Panc1 (cell line): ENCODE measurements around the gene FOSL2. TPM values are rescaled to one million over a fixed set of nuclear protein-coding genes. Genes with fewer than 3 reads are reported as not detected.

Experiments used
- ATAC-seq: fragments of 200-7000 bp; cut with Tn5 transposase; 2 replicates; pipeline ENCODE4 v1.9.1; 2020; ENCODE audit warnings: mild to moderate bottlenecking, moderate library complexity
- BruUV-seq: library from RNA; stranded (reverse); fragments of 400-500 nt; replicated peaks from 2 replicates; lab custom pipeline; 2021; lab: Mats Ljungman, UMichigan
- CTCF ChIA-PET: fragments of 300-600 bp; sonication (Branson Sonifier 250); formaldehyde crosslinking; loops from one replicate; lab custom pipeline; 2022; ENCODE audit warnings: antibody characterized with exemption; lab: Charles Lee
- POLR2A ChIA-PET: fragments of 300-600 bp; sonication (Branson Sonifier 250); formaldehyde crosslinking; loops from one replicate; lab custom pipeline; 2022; ENCODE audit warnings: antibody characterized with exemption; lab: Charles Lee
- DNase-seq: peaks from one replicate; pipeline ENCODE4 v3.0.0-alpha.2; 2010; ENCODE audit warnings: low read depth, low spot score
- H3K27ac ChIP-seq: 2 replicates; pipeline ENCODE4 v1.5.1; 2011; ENCODE audit warnings: mild to moderate bottlenecking, low read length, inconsistent platforms
- H3K27me3 ChIP-seq: fragments of 200-500 bp; sonication (Bioruptor generic); 2 replicates; pipeline ENCODE4 v1.6.0; 2014; ENCODE audit warnings: low read length, inconsistent platforms; ENCODE audit not compliant: control insufficient read depth, insufficient read depth
- H3K36me3 ChIP-seq: fragments of 200-500 bp; sonication (Bioruptor generic); 2 replicates; pipeline ENCODE4 v1.5.1; 2014; ENCODE audit warnings: inconsistent platforms, mild to moderate bottlenecking, low read length, moderate library complexity; ENCODE audit not compliant: control insufficient read depth, insufficient read depth
- H3K4me1 ChIP-seq: 2 replicates; pipeline ENCODE4 v1.5.1; 2011; ENCODE audit warnings: inconsistent platforms, mild to moderate bottlenecking, low read length, moderate library complexity; ENCODE audit not compliant: control insufficient read depth, insufficient read depth
- H3K4me3 ChIP-seq, 2 experiments: 2 replicates each; pipeline ENCODE4 v1.5.1; 2011 to 2012; ENCODE audit warnings: low read depth in 2 of 2, low read length in 2 of 2, mild to moderate bottlenecking in 2 of 2, inconsistent platforms in 1 of 2, moderate library complexity in 1 of 2
- H3K9me3 ChIP-seq: fragments of 200-500 bp; sonication (Bioruptor generic); 2 replicates; pipeline ENCODE4 v1.5.1; 2014; ENCODE audit warnings: low read depth, mild to moderate bottlenecking, inconsistent platforms, low read length, moderate library complexity; ENCODE audit not compliant: control insufficient read depth, insufficient read depth
- POLR2AphosphoS5 ChIP-seq: IDR thresholded peaks from 2 replicates; pipeline ENCODE4 v1.6.1; 2012; ENCODE audit warnings: mild to moderate bottlenecking, low read depth, low read length, moderate library complexity
- SIN3A ChIP-seq: IDR thresholded peaks from 2 replicates; pipeline ENCODE4 v1.6.1; 2012; ENCODE audit warnings: low read depth, mild to moderate bottlenecking, low read length, moderate library complexity, borderline replicate concordance; ENCODE audit not compliant: insufficient read depth
- TCF7L2 ChIP-seq: IDR thresholded peaks from 2 replicates; pipeline ENCODE4 v1.6.1; 2011; ENCODE audit warnings: mild to moderate bottlenecking, low read depth, low read length, inconsistent platforms
- in situ Hi-C: cut with HindIII; loops from 2 replicates; pipeline ENCODE4 v1.10.0; 2016; ENCODE audit warnings: low sequenced_read_pairs, low pct_unique_long_range_greater_than_20kb
- intact Hi-C: fragments of 100-400 bp; cut with micrococcal nuclease; formaldehyde crosslinking; loops from one replicate; pipeline ENCODE4 v1.10.0; 2022; ENCODE audit not compliant: unreplicated experiment
- total RNA-seq: library from RNA; stranded (reverse); gene quantifications from one replicate; pipeline ENCODE4 v1.2.1, GENCODE V29; 2021; ENCODE audit not compliant: unreplicated experiment
- TF ChIP-seq, protein P1 (sequence below), 2 experiments: IDR thresholded peaks; 2 replicates each; pipeline ENCODE4 v1.6.1; 2011 to 2012; ENCODE audit warnings: low read depth in 2 of 2, control low read depth in 1 of 2, low read length in 1 of 2, mild to moderate bottlenecking in 1 of 2, moderate library complexity in 1 of 2; ENCODE audit not compliant: insufficient read depth in 1 of 2
- TF ChIP-seq, protein P2 (sequence below): fragments of 450-650 bp; IDR thresholded peaks from 2 replicates; pipeline ENCODE4 v1.5.1; 2017; ENCODE audit warnings: mild to moderate bottlenecking

Gene FOSL2
- total RNA-seq, 1 experiment from 2014 or later: 29.0 TPM

DNA sequence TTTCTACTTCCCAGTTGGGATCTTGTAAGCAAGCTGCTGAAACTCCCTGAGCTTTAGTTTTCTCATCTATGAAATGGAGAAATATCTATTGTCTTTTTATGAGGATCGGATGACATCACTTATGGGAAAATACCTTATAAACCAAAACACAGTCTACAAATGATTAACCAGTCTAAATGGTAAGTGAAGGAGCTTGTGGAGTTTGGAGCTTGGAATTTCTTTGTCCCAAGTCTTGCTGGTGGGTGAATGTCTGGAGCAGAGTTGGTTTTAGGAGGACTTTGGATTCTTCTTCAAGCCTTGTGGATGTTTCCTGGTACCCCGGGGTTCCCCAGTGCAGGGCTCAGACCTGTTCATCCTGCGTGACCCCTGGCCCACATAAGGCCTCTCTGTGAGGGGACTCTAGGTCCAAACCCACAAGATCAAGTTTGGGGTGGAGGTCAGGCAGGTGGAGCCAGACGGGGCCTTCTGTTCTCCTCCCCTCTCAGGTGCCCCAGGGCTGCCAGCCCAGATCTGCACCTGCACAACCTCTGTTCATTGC is 43.2 kb downstream of the FOSL2 start:
- Histone ChIP-seq H3K36me3 (no peaks in the 10 kb centered on the region), H3K4me1 (no peaks in the 10 kb centered on the region), H3K9me3 (peaks cover 12% of the 10 kb centered on the region; the same call in 1 of the 2 replicates), H3K4me3 (no peak overlapping the region), H3K27me3 (no peaks in the 10 kb centered on the region), H3K27ac (no peak overlapping the region)
- TF ChIP-seq, protein P1, sequence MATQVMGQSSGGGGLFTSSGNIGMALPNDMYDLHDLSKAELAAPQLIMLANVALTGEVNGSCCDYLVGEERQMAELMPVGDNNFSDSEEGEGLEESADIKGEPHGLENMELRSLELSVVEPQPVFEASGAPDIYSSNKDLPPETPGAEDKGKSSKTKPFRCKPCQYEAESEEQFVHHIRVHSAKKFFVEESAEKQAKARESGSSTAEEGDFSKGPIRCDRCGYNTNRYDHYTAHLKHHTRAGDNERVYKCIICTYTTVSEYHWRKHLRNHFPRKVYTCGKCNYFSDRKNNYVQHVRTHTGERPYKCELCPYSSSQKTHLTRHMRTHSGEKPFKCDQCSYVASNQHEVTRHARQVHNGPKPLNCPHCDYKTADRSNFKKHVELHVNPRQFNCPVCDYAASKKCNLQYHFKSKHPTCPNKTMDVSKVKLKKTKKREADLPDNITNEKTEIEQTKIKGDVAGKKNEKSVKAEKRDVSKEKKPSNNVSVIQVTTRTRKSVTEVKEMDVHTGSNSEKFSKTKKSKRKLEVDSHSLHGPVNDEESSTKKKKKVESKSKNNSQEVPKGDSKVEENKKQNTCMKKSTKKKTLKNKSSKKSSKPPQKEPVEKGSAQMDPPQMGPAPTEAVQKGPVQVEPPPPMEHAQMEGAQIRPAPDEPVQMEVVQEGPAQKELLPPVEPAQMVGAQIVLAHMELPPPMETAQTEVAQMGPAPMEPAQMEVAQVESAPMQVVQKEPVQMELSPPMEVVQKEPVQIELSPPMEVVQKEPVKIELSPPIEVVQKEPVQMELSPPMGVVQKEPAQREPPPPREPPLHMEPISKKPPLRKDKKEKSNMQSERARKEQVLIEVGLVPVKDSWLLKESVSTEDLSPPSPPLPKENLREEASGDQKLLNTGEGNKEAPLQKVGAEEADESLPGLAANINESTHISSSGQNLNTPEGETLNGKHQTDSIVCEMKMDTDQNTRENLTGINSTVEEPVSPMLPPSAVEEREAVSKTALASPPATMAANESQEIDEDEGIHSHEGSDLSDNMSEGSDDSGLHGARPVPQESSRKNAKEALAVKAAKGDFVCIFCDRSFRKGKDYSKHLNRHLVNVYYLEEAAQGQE (IDR thresholded peaks at IDR 0.05; ENCODE audit: insufficient read depth in 1 of 2, low read depth in 2 of 2, low read length in 1 of 2): no peak
- intact Hi-C loops: no loop called here
- ATAC-seq: no peak
- ChIA-PET CTCF (no interaction called here), POLR2A (no interaction called here)
- BruUV-seq: no TSS peak
- in situ Hi-C loops: no loop called here
- no peak for DNase-seq

DNA sequence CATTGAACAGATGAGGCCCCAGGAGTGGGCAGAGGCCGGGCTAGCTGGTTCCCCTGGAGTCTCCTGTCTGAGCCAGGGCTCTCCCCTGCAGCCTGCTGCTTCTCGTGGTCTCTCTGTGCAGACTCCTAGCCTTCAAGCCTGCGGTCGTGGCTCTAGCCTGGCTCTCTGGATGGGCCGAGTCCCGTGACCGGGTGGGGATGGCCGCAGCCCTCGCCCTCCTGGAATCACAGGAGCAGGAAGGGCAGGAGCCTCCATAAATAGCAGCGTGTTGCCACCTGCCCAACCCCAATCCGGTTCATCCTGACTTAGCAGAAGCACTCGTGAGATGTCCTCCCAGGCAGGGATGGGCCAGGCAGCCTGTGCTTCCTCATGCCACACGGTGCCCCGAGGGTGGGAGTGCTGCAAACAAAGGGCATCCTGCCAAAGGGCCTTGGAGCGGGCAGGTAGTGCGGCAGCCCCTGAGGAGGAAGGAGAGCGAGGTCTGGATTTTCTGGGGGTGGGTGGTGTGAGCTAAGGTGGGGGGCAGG is 43.9 kb downstream of the FOSL2 start:
- intact Hi-C loops (no loop called here), in situ Hi-C loops (no loop called here)
- H3K4me3 ChIP-seq: no peak overlapping the region
- ChIA-PET CTCF (no interaction called here), POLR2A (no interaction called here)
- H3K36me3 ChIP-seq: no peaks in the 10 kb centered on the region
- ATAC-seq: no peak
- DNase-seq: no peak
- H3K4me1 ChIP-seq: no peaks in the 10 kb centered on the region
- BruUV-seq: no TSS peak
- H3K27ac ChIP-seq: no peak overlapping the region
- TF ChIP-seq SIN3A (no peak), TCF7L2 (no peak), POLR2AphosphoS5 (no peak)
- TF ChIP-seq, protein P2, sequence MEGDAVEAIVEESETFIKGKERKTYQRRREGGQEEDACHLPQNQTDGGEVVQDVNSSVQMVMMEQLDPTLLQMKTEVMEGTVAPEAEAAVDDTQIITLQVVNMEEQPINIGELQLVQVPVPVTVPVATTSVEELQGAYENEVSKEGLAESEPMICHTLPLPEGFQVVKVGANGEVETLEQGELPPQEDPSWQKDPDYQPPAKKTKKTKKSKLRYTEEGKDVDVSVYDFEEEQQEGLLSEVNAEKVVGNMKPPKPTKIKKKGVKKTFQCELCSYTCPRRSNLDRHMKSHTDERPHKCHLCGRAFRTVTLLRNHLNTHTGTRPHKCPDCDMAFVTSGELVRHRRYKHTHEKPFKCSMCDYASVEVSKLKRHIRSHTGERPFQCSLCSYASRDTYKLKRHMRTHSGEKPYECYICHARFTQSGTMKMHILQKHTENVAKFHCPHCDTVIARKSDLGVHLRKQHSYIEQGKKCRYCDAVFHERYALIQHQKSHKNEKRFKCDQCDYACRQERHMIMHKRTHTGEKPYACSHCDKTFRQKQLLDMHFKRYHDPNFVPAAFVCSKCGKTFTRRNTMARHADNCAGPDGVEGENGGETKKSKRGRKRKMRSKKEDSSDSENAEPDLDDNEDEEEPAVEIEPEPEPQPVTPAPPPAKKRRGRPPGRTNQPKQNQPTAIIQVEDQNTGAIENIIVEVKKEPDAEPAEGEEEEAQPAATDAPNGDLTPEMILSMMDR: no peak
- TF ChIP-seq, protein P1 (IDR thresholded peaks at IDR 0.05; ENCODE audit: insufficient read depth in 1 of 2, low read depth in 2 of 2, low read length in 1 of 2): no peak
- peaks cover 12% of the 10 kb centered on the region; the same call in 1 of the 2 replicates for H3K9me3 ChIP-seq
- no peaks in the 10 kb centered on the region for H3K27me3 ChIP-seq
